DND-41 (cell line): Measurements from ENCODE around the gene ZNF789.

ENCODE experiments used
- ATAC-seq: fragments of 200-7000 bp; cut with Tn5 transposase; 3 replicates; pipeline ENCODE4 v1.9.1; 2021; ENCODE audit warnings: low read depth; ENCODE audit not compliant: insufficient read depth
- DNase-seq: peaks from one replicate; pipeline ENCODE4 v3.0.0-alpha.2; 2020
- H2AFZ ChIP-seq: 2 replicates; pipeline ENCODE4 v1.6.0; 2012; ENCODE audit warnings: low read depth, low read length
- H3K27ac ChIP-seq: 2 replicates; pipeline ENCODE4 v1.5.1; 2012; ENCODE audit warnings: low read length, inconsistent platforms
- H3K27me3 ChIP-seq: fragments of 200-600 bp; sonication (generic); 2 replicates; pipeline ENCODE4 v1.6.0; 2012; ENCODE audit warnings: low read length, mild to moderate bottlenecking, inconsistent platforms; ENCODE audit not compliant: insufficient read depth, poor library complexity
- H3K36me3 ChIP-seq: 2 replicates; pipeline ENCODE4 v1.5.1; 2012; ENCODE audit warnings: low read length, inconsistent platforms; ENCODE audit not compliant: insufficient read depth
- H3K4me1 ChIP-seq: 2 replicates; pipeline ENCODE4 v1.5.1; 2012; ENCODE audit warnings: mild to moderate bottlenecking, low read length; ENCODE audit not compliant: insufficient read depth
- H3K4me2 ChIP-seq: 2 replicates; pipeline ENCODE4 v1.6.0; 2012; ENCODE audit warnings: mild to moderate bottlenecking, moderate library complexity, low read length, inconsistent platforms; ENCODE audit not compliant: insufficient read depth
- H3K4me3 ChIP-seq, 2 experiments: fragments of 200-600 bp in 1 of 2; shearing (Covaris generic) in 1 of 2; 2 replicates each; pipeline ENCODE4 v1.5.1; 2012 to 2016; ENCODE audit warnings: inconsistent platforms in 2 of 2, low read length in 2 of 2, mild to moderate bottlenecking in 2 of 2, low read depth in 1 of 2, moderate library complexity in 1 of 2
- H3K79me2 ChIP-seq: 2 replicates; pipeline ENCODE4 v1.6.0; 2012; ENCODE audit warnings: low read length, inconsistent platforms; ENCODE audit not compliant: insufficient read depth
- H3K9ac ChIP-seq: 2 replicates; pipeline ENCODE4 v1.6.0; 2012; ENCODE audit warnings: low read depth, mild to moderate bottlenecking, inconsistent platforms, low read length, moderate library complexity
- H3K9me3 ChIP-seq: 2 replicates; pipeline ENCODE4 v1.5.1; 2012; ENCODE audit warnings: low read length, moderate library complexity, mild to moderate bottlenecking, inconsistent platforms; ENCODE audit not compliant: insufficient read depth, severe bottlenecking
- H4K20me1 ChIP-seq: 2 replicates; pipeline ENCODE4 v1.6.0; 2012; ENCODE audit warnings: low read length; ENCODE audit not compliant: insufficient read depth
- CTCF ChIP-seq: IDR thresholded peaks from 2 replicates; pipeline ENCODE4 v1.5.1; 2012; ENCODE audit warnings: borderline replicate concordance, low read length, moderate library complexity, mild to moderate bottlenecking; ENCODE audit not compliant: poor library complexity, severe bottlenecking; ENCODE audit errors: extremely low read depth
- EZH2 ChIP-seq: IDR thresholded peaks from 3 replicates; pipeline ENCODE4 v1.6.1; 2012; ENCODE audit warnings: borderline replicate concordance, low read depth, mild to moderate bottlenecking, moderate library complexity, low read length, inconsistent platforms; ENCODE audit not compliant: severe bottlenecking

Gene ZNF789

DNA sequence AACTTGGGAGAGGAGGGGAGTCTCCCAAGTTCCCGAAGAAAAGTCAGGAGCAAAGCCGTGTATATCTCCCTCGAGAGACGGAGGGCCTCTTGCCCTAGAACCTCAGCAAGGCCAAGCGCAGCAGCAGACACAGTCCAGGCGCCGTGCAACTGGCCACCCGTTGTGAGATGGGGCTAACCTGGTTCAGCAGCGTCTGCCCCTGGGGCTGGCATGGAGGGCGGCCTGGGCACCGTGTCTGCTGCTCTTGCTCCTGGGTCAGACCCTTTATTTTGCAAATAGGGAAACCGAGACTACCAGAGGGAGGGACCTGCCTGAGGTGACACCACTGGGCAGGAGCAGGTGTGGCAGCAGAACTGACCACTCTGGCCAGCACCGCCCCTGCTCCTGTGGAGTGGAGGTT is 20.1 kb upstream of the ZNF789 start:
- H3K27ac ChIP-seq, result no peak overlapping the region
- H3K36me3 ChIP-seq, result peaks cover 98% of the 10 kb centered on the region
- no peak overlapping the region for H2AFZ ChIP-seq
- H3K4me2 ChIP-seq, result no peak overlapping the region
- H3K9me3 ChIP-seq, result no peaks in the 10 kb centered on the region
- H3K9ac ChIP-seq, result no peak overlapping the region
- DNase-seq, result no peak
- no peak for ATAC-seq
- TF ChIP-seq CTCF (no peak), EZH2 (no peak)
- H3K4me3 ChIP-seq, result no peak overlapping the region
- H3K27me3 ChIP-seq, result no peaks in the 10 kb centered on the region
- peaks cover 45% of the 10 kb centered on the region for H3K79me2 ChIP-seq
- peaks cover 62% of the 10 kb centered on the region for H4K20me1 ChIP-seq
- H3K4me1 ChIP-seq, result no peaks in the 10 kb centered on the region

DNA sequence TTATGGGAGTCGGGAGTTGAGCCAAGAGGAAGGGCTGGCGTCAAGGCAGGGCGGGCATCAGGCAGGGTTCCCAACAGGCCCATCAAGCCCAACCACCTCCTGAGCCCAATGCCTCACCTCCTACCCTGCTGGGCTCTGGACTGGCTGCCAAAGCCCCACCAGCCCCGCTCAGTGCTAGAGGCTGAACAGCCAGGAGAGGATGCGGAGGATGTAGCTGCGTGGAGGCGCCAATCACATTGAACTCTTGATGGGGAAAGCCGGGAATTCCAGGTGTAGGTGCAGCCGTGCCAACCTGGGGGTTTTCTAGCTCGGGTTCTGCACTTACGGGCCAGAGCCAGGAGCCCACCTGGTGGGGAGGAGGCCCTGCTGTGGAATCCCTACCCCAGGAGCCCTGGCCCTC is 19.6 kb upstream of the ZNF789 start:
- TF ChIP-seq EZH2 (no peak), CTCF (no peak)
- H2AFZ ChIP-seq, result no peak overlapping the region
- no peaks in the 10 kb centered on the region for H3K4me1 ChIP-seq
- no peaks in the 10 kb centered on the region for H3K9me3 ChIP-seq
- H3K27ac ChIP-seq, result no peak overlapping the region
- H3K9ac ChIP-seq, result no peak overlapping the region
- H3K36me3 ChIP-seq, result peaks cover 98% of the 10 kb centered on the region
- peaks cover 45% of the 10 kb centered on the region for H3K79me2 ChIP-seq
- no peak overlapping the region for H3K4me3 ChIP-seq
- H3K4me2 ChIP-seq, result no peak overlapping the region
- H3K27me3 ChIP-seq, result no peaks in the 10 kb centered on the region
- no peak for DNase-seq
- ATAC-seq, result no peak; the same call in 2 of the 3 replicates
- H4K20me1 ChIP-seq, result peaks cover 68% of the 10 kb centered on the region

DNA sequence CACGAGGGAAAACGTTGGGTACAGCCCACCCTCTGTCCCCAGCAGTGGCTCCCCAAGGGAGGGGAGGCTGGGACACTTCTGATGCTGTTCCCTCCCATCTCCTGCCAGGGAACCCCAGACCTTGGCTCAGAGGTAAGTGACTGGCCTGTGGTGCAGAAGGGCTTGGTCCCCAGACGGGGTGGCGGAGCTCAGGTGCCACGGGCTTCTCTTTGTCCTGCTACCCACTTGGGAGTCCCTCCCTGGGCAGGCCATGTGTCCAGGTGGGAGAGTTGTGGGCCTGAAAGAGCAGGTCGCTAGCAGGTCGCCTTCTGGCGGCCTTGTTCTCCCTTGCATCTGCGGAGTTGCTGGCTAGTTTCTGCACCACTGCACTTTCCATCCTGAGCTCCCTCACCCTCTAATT is 16.8 kb upstream of the ZNF789 start:
- TF ChIP-seq CTCF, result no peak
- no peak for TF ChIP-seq EZH2
- Histone ChIP-seq H3K27ac (no peak overlapping the region), H3K27me3 (no peaks in the 10 kb centered on the region), H3K4me2 (no peak overlapping the region), H4K20me1 (peaks cover 77% of the 10 kb centered on the region), H3K9ac (no peak overlapping the region), H3K4me3 (no peak overlapping the region), H3K9me3 (no peaks in the 10 kb centered on the region), H3K4me1 (peaks cover 1% of the 10 kb centered on the region), H3K79me2 (peaks cover 55% of the 10 kb centered on the region), H3K36me3 (peaks cover 98% of the 10 kb centered on the region), H2AFZ (no peak overlapping the region)
- DNase-seq (no peak), ATAC-seq (no peak)

DNA sequence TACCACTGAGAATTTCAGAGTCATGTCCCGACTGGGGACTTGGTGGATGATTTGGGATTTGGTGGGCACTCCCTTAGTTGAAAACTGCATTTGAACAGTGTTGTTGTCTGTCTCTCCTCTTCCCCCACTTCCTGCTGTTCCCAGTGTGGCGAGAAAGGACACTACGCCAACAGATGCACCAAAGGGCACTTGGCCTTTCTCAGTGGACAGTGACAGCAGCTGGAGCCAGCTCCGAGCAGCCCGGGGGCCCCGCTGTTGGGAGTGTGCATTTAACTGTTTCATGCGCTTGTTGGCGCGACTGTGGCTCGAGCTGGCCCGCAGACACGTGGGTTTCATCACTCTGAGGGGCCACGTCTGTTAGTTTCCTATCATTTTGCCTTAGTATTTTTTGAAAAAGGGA is 16.4 kb upstream of the ZNF789 start:
- Histone ChIP-seq H3K27me3 (no peaks in the 10 kb centered on the region), H3K4me3 (no peak overlapping the region), H3K9me3 (no peaks in the 10 kb centered on the region), H2AFZ (no peak overlapping the region), H3K79me2 (peaks cover 59% of the 10 kb centered on the region), H3K36me3 (peaks cover 98% of the 10 kb centered on the region), H3K9ac (no peak overlapping the region), H3K4me1 (peaks cover 5% of the 10 kb centered on the region), H3K4me2 (no peak overlapping the region), H4K20me1 (peaks cover 81% of the 10 kb centered on the region), H3K27ac (no peak overlapping the region)
- no peak for TF ChIP-seq EZH2
- no peak for TF ChIP-seq CTCF
- no peak for ATAC-seq
- no peak for DNase-seq
